HG03280 (cell line): ENCODE data around the gene TIFAB.

Source experiments
- ATAC-seq: cut with Tn5 transposase; IDR thresholded peaks from one replicate; pipeline ENCODE4 v1.9.1; 2021; ENCODE audit warnings: mild to moderate bottlenecking, moderate library complexity; ENCODE audit not compliant: unreplicated experiment

Gene TIFAB

GRCh38 chr5:135429301-135430134 is 22.6 kb downstream of the TIFAB start:
- ATAC-seq = no peak

GRCh38 chr5:135428586-135428985 is 23.6 kb downstream of the TIFAB start:
- ATAC-seq = no peak

GRCh38 chr5:135426102-135427082 is 25.8 kb downstream of the TIFAB start:
- ATAC-seq = peak; percentile 69

- ATAC-seq = no peak
Measured at GRCh38 chr5:135425641-135426040, 26.5 kb downstream of the TIFAB start.

GRCh38 chr5:135423846-135424168 is 28.3 kb downstream of the TIFAB start:
- no peak for ATAC-seq

GRCh38 chr5:135423146-135423845 is 28.9 kb downstream of the TIFAB start:
- no peak for ATAC-seq

- no peak for ATAC-seq
Measured at GRCh38 chr5:135422419-135422818, 29.7 kb downstream of the TIFAB start.

- no peak for ATAC-seq
Measured at GRCh38 chr5:135417083-135417482, 35.1 kb downstream of the TIFAB start.

- no peak for ATAC-seq
Measured at GRCh38 chr5:135405082-135405481, 47.1 kb downstream of the TIFAB start.

- no peak for ATAC-seq
Measured at GRCh38 chr5:135402031-135402430, 50.1 kb downstream of the TIFAB start.

- no peak for ATAC-seq
Measured at GRCh38 chr5:135400866-135401265, 51.3 kb downstream of the TIFAB start.

GRCh38 chr5:135399794-135400542 is 52.2 kb downstream of the TIFAB start:
- no peak for ATAC-seq

GRCh38 chr5:135398855-135399793 is 53.0 kb downstream of the TIFAB start, which contains the start of gene MACROH2A1:
MACROH2A1 (minus strand) TSS chr5:135399231; CDS start chr5:135389093, 10,138 bp downstream.
- ATAC-seq = peak; percentile 84

- peak; percentile 34 for ATAC-seq
Measured at GRCh38 chr5:135398160-135398854, 53.8 kb downstream of the TIFAB start.
